IPS DF 4.7 (cell line): ENCODE results near the gene CASP3.
"Not testable (repeated sequence)": the region's sequence is repeated elsewhere in the genome, so short reads cannot be mapped to it uniquely, and the experiment has no call there.

Source experiments
- DNase-seq: peaks from one replicate; pipeline ENCODE4 v3.0.0-alpha.2; 2013; ENCODE audit warnings: low spot score; ENCODE audit errors: extremely low read depth

Gene CASP3

GRCh38 chr4:184596617-184597185, 52.5 kb downstream of the CASP3 start:
- DNase-seq = no peak

- DNase-seq = no peak
Measured at GRCh38 chr4:184596044-184596616, 53.1 kb downstream of the CASP3 start.

GRCh38 chr4:184595430-184595829, 53.8 kb downstream of the CASP3 start:
- no peak for DNase-seq

GRCh38 chr4:184593461-184593860, 55.8 kb downstream of the CASP3 start:
- no peak for DNase-seq

GRCh38 chr4:184591747-184592270, 57.4 kb downstream of the CASP3 start:
- DNase-seq = not testable (repeated sequence)

- DNase-seq = no peak
Measured at GRCh38 chr4:184591070-184591677, 58.1 kb downstream of the CASP3 start.

- no peak for DNase-seq
Measured at GRCh38 chr4:184590196-184590595, 59.1 kb downstream of the CASP3 start.

GRCh38 chr4:184588893-184589292, 60.4 kb downstream of the CASP3 start:
- DNase-seq = no peak

GRCh38 chr4:184587701-184588100, 61.5 kb downstream of the CASP3 start:
- DNase-seq = no peak

- no peak for DNase-seq
Measured at GRCh38 chr4:184587221-184587620, 62.0 kb downstream of the CASP3 start.

- DNase-seq = no peak
Measured at GRCh38 chr4:184583738-184584502, 65.3 kb downstream of the CASP3 start.
